ENCODE data around the gene OR2T11.
"Not testable (repeated sequence)": the region's sequence is repeated elsewhere in the genome, so short reads cannot be mapped to it uniquely, and the experiment has no call there.

DNA sequence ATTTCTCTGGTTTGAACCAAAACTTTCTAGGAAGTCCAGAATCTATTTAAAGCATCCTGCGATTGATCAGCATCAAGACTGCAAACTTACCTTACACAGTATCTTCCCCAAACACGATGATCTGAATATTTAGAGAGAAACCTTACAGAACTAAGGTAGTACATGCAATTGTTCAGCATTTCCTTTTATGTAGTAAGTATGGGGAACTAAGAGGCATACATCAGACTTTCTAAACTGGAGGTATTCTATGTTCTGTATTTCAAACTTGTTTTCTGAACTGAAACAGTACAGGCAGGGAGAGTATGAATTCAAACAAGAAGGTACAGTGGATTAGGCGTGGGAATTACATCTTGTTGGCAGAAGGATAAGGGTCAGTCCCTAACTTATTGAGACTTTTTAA, 20.5 kb upstream of the OR2T11 start, which contains the start of gene OR2T27:
- not testable (repeated sequence) for TF ChIP-seq POLR2AphosphoS5 (IDR thresholded peaks at IDR 0.05); POLR2A (IDR thresholded peaks at IDR 0.05; ENCODE audit: low read depth)
- TF ChIP-seq, protein P1, sequence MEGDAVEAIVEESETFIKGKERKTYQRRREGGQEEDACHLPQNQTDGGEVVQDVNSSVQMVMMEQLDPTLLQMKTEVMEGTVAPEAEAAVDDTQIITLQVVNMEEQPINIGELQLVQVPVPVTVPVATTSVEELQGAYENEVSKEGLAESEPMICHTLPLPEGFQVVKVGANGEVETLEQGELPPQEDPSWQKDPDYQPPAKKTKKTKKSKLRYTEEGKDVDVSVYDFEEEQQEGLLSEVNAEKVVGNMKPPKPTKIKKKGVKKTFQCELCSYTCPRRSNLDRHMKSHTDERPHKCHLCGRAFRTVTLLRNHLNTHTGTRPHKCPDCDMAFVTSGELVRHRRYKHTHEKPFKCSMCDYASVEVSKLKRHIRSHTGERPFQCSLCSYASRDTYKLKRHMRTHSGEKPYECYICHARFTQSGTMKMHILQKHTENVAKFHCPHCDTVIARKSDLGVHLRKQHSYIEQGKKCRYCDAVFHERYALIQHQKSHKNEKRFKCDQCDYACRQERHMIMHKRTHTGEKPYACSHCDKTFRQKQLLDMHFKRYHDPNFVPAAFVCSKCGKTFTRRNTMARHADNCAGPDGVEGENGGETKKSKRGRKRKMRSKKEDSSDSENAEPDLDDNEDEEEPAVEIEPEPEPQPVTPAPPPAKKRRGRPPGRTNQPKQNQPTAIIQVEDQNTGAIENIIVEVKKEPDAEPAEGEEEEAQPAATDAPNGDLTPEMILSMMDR (IDR thresholded peaks at IDR 0.05), result not testable (repeated sequence)

Measured in esophagus muscularis mucosa (tissue), 3 donors.